Measurements from ENCODE around the gene TEX11. TPM values are rescaled to one million over a fixed set of nuclear protein-coding genes. Genes with fewer than 3 reads are reported as not detected.

Gene TEX11
- total RNA-seq, 2 experiments from 2014 or later, result not detected

DNA sequence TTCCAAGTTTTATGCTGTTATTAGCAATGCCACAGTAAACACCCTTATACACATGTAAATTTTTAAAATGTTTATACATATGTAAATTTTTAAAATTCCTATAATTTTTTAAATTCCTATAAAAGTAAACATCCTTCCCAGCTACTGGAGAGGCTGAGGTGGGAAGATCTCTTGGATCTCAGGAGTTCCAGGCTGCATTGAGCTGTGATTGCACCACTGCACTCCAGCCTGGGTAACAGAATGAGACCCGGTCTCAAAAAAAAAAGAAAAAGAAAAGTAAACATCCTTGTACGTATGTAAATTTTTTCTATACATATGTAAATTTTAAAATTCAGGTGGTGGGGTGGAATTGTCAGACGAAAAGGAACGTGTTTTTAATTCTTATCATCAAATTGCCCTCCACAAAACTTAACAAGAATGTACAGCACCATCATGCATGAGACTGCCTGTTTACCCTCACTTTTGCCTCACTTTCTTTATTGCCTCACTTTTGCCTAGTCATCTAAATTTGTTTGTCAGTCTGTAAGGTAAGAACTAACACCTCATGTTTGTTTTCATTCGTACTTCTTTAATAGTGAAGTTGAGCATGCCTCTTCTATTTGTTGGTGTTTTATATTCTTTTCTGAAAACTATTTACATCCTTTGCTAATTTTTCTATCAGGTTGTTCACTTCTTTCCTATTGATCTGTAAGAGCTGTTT, 14.4 kb upstream of the TEX11 start:
- H3K9me2 ChIP-seq (ENCODE audit: insufficient read depth, low read length), result no peaks in the 10 kb centered on the region
- H3K79me2 ChIP-seq (ENCODE audit: insufficient read depth, low read depth, low read length), result no peaks in the 10 kb centered on the region
- POLR2A ChIA-PET, result no interaction called here
- no peak for DNase-seq (ENCODE audit: low spot score)
- CTCF ChIA-PET (ENCODE audit: unreplicated experiment), result no interaction called here
- no peaks in the 10 kb centered on the region for H3K4me1 ChIP-seq (ENCODE audit: insufficient read depth, low read length, poor library complexity, severe bottlenecking)
- H3K4me2 ChIP-seq (ENCODE audit: low read length), result no peak overlapping the region
- no peak overlapping the region for H2AFZ ChIP-seq (ENCODE audit: low read length)
- H4K20me1 ChIP-seq (ENCODE audit: insufficient read depth, low read length), result no peaks in the 10 kb centered on the region
- H3K27ac ChIP-seq (ENCODE audit: low read depth, low read length, poor library complexity, severe bottlenecking), result no peak overlapping the region
- H3K9me3 ChIP-seq (ENCODE audit: low read length), result no peaks in the 10 kb centered on the region
- H3K4me3 ChIP-seq (ENCODE audit: low read depth, low read length, poor library complexity, severe bottlenecking), result no peak overlapping the region
- BruUV-seq (replicated peaks), result no TSS peak
- H3K36me3 ChIP-seq (ENCODE audit: insufficient read depth, low read length), result no peaks in the 10 kb centered on the region
- intact Hi-C loops (cut with micrococcal nuclease; ENCODE audit: unreplicated experiment), result no loop called here
- no peak for TF ChIP-seq EZH2phosphoT487 (IDR thresholded peaks at IDR 0.05; ENCODE audit: borderline replicate concordance, low read depth, low read length)
- TF ChIP-seq, protein P1, sequence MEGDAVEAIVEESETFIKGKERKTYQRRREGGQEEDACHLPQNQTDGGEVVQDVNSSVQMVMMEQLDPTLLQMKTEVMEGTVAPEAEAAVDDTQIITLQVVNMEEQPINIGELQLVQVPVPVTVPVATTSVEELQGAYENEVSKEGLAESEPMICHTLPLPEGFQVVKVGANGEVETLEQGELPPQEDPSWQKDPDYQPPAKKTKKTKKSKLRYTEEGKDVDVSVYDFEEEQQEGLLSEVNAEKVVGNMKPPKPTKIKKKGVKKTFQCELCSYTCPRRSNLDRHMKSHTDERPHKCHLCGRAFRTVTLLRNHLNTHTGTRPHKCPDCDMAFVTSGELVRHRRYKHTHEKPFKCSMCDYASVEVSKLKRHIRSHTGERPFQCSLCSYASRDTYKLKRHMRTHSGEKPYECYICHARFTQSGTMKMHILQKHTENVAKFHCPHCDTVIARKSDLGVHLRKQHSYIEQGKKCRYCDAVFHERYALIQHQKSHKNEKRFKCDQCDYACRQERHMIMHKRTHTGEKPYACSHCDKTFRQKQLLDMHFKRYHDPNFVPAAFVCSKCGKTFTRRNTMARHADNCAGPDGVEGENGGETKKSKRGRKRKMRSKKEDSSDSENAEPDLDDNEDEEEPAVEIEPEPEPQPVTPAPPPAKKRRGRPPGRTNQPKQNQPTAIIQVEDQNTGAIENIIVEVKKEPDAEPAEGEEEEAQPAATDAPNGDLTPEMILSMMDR (conservative IDR thresholded peaks at IDR 0.05; ENCODE audit: low read length), result no peak

DNA sequence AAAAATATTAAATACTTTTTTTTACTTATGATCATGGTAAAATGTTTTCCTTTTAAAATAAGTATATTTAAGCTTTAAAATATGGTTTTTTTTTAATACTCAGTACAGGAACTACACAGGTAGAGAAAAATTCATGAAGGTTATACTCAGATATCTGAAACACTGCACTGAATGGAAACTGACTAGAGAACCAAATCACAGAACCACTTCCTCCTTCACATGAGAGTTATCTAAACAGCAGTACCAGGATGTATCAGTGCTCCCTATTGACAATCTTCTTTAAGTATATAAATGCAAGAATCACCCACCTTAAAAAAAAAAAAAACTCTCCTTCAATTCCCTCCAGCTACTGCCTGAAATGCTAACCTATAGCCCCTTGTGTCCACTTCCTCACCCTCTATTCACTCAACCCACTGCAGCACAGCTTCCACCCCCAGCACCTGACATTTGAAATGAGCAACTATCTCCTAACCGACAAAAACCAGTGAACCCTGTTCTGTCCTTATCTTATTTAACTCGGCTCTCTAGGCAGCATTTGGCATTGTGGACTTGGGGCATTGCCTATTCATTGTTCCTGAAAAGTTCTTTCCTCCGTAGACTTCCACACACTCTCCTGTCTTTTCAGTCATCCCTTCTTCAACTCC, 13.3 kb upstream of the TEX11 start:
- Histone ChIP-seq H3K9me2 (ENCODE audit: insufficient read depth, low read length) (no peaks in the 10 kb centered on the region), H2AFZ (ENCODE audit: low read length) (no peak overlapping the region), H3K79me2 (ENCODE audit: insufficient read depth, low read depth, low read length) (no peaks in the 10 kb centered on the region), H3K4me2 (ENCODE audit: low read length) (no peak overlapping the region), H3K9me3 (ENCODE audit: low read length) (no peaks in the 10 kb centered on the region), H3K36me3 (ENCODE audit: insufficient read depth, low read length) (no peaks in the 10 kb centered on the region), H4K20me1 (ENCODE audit: insufficient read depth, low read length) (no peaks in the 10 kb centered on the region), H3K27ac (ENCODE audit: low read depth, low read length, poor library complexity, severe bottlenecking) (no peak overlapping the region), H3K4me3 (ENCODE audit: low read depth, low read length, poor library complexity, severe bottlenecking) (no peak overlapping the region), H3K4me1 (ENCODE audit: insufficient read depth, low read length, poor library complexity, severe bottlenecking) (no peaks in the 10 kb centered on the region)
- BruUV-seq (replicated peaks), result no TSS peak
- DNase-seq (ENCODE audit: low spot score), result no peak
- ChIA-PET CTCF (ENCODE audit: unreplicated experiment) (no interaction called here), POLR2A (no interaction called here)
- TF ChIP-seq EZH2phosphoT487 (IDR thresholded peaks at IDR 0.05; ENCODE audit: borderline replicate concordance, low read depth, low read length), result no peak
- TF ChIP-seq, protein P1 (conservative IDR thresholded peaks at IDR 0.05; ENCODE audit: low read length), result no peak
- intact Hi-C loops (cut with micrococcal nuclease; ENCODE audit: unreplicated experiment), result no loop called here

DNA sequence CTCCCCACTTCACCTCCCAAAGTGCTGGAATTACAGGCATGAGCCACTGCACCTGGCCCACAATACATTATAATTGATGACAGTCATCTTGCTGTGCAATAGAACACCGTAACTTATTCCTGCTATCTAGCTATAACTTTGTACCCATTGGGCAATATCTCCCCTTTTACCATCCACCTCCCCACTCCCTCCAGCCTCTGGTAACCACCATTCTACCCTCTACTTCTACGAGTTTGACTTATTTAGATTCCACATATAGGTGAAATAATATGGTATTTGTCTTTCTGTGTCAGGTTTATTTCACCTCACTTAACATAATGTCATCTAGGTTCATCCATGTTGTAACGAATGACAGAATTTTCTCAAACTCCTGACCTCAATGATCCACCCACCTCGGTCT, 8.2 kb upstream of the TEX11 start:
- Histone ChIP-seq H3K79me2 (ENCODE audit: insufficient read depth, low read depth, low read length) (no peaks in the 10 kb centered on the region), H3K27ac (ENCODE audit: low read depth, low read length, poor library complexity, severe bottlenecking) (no peak overlapping the region), H3K4me3 (ENCODE audit: low read depth, low read length, poor library complexity, severe bottlenecking) (no peak overlapping the region), H3K4me1 (ENCODE audit: insufficient read depth, low read length, poor library complexity, severe bottlenecking) (no peaks in the 10 kb centered on the region), H4K20me1 (ENCODE audit: insufficient read depth, low read length) (no peaks in the 10 kb centered on the region), H3K9me3 (ENCODE audit: low read length) (no peaks in the 10 kb centered on the region), H3K9me2 (ENCODE audit: insufficient read depth, low read length) (no peaks in the 10 kb centered on the region), H3K36me3 (ENCODE audit: insufficient read depth, low read length) (no peaks in the 10 kb centered on the region), H3K4me2 (ENCODE audit: low read length) (no peak overlapping the region), H2AFZ (ENCODE audit: low read length) (no peak overlapping the region)
- DNase-seq (ENCODE audit: low spot score), result no peak
- intact Hi-C loops (cut with micrococcal nuclease; ENCODE audit: unreplicated experiment), result no loop called here
- BruUV-seq (replicated peaks), result no TSS peak
- POLR2A ChIA-PET, result no interaction called here
- CTCF ChIA-PET (ENCODE audit: unreplicated experiment), result no interaction called here
- TF ChIP-seq EZH2phosphoT487 (IDR thresholded peaks at IDR 0.05; ENCODE audit: borderline replicate concordance, low read depth, low read length), result no peak
- TF ChIP-seq, protein P1 (conservative IDR thresholded peaks at IDR 0.05; ENCODE audit: low read length), result no peak
